ENCODE measurements around the gene ZSWIM1. TPM values are rescaled to one million over a fixed set of nuclear protein-coding genes. Genes with fewer than 3 reads are reported as not detected.

ZSWIM1 gene
- total RNA-seq, 4 donors from 2014 or later, result 5.5 to 9.9 (median 7.0) TPM

- no peak for DNase-seq (ENCODE audit: low spot score)
- TF ChIP-seq CTCF (IDR thresholded peaks at IDR 0.05), result no peak
- no peak for ATAC-seq (ENCODE audit: low FRiP score)
Observed at GRCh38 chr20:45848421-45848820, 32.6 kb upstream of the ZSWIM1 start.

- DNase-seq (ENCODE audit: low spot score) (no peak), ATAC-seq (ENCODE audit: low FRiP score) (no peak)
- no peak for TF ChIP-seq CTCF (IDR thresholded peaks at IDR 0.05)
Observed at GRCh38 chr20:45848969-45849582, 32.0 kb upstream of the ZSWIM1 start.

- no peak for ATAC-seq (ENCODE audit: low FRiP score)
- TF ChIP-seq CTCF (IDR thresholded peaks at IDR 0.05), result no peak
- DNase-seq (ENCODE audit: low spot score), result no peak
Observed at GRCh38 chr20:45850238-45850637, 30.8 kb upstream of the ZSWIM1 start.

- DNase-seq (ENCODE audit: low spot score), result no peak
- no peak for TF ChIP-seq CTCF (IDR thresholded peaks at IDR 0.05)
- ATAC-seq (ENCODE audit: low FRiP score), result no peak
Observed at GRCh38 chr20:45850926-45851325, 30.1 kb upstream of the ZSWIM1 start.

GRCh38 chr20:45851501-45851900 lies 29.5 kb upstream of the ZSWIM1 start:
- ATAC-seq (ENCODE audit: low FRiP score) (no peak), DNase-seq (ENCODE audit: low spot score) (no peak)
- TF ChIP-seq CTCF (IDR thresholded peaks at IDR 0.05), result no peak

- ATAC-seq (ENCODE audit: low FRiP score), result no peak
- DNase-seq (ENCODE audit: low spot score), result no peak
- no peak for TF ChIP-seq CTCF (IDR thresholded peaks at IDR 0.05)
Observed at GRCh38 chr20:45852326-45852725, 28.7 kb upstream of the ZSWIM1 start.

- no peak for TF ChIP-seq CTCF (IDR thresholded peaks at IDR 0.05)
- DNase-seq (ENCODE audit: low spot score), result no peak
- no peak for ATAC-seq (ENCODE audit: low FRiP score)
Observed at GRCh38 chr20:45853484-45853883, 27.5 kb upstream of the ZSWIM1 start.
